Vagina (tissue), 2 donors: ENCODE data around the gene TBX1. TPM values are rescaled to one million over a fixed set of nuclear protein-coding genes. Genes with fewer than 3 reads are reported as not detected.
"Not testable (repeated sequence)": the region's sequence is repeated elsewhere in the genome, so short reads cannot be mapped to it uniquely, and the experiment has no call there.

ENCODE experiments used
- DNase-seq, 2 donors: peaks; one replicate each; pipeline ENCODE4 v3.0.0-alpha.2; 2017; ENCODE audit errors: extremely low spot score in 2 of 2
- H3K27ac ChIP-seq: fragments of 200-600 bp; sonication (generic); one replicate; pipeline ENCODE4 v1.5.1; 2019
- H3K27me3 ChIP-seq: fragments of 200-600 bp; sonication (generic); one replicate; pipeline ENCODE4 v1.5.1; 2019
- H3K36me3 ChIP-seq, 2 donors: fragments of 200-600 bp; sonication (generic); one replicate each; pipeline ENCODE4 v1.5.1; 2017 to 2019
- H3K4me1 ChIP-seq: fragments of 200-600 bp; sonication (generic); one replicate; pipeline ENCODE4 v1.5.1; 2019
- H3K4me3 ChIP-seq, 2 donors: fragments of 200-600 bp; sonication (generic); 1 replicate in 1 of 2; 2 replicates in 1 of 2; pipeline ENCODE4 v1.5.1; 2016 to 2019
- H3K9me3 ChIP-seq: fragments of 200-600 bp; sonication (generic); one replicate; pipeline ENCODE4 v1.5.1; 2019
- POLR2A ChIP-seq, 2 donors: fragments of 450-650 bp; IDR thresholded peaks; one replicate each; pipeline ENCODE4 v1.6.1; 2017; ENCODE audit warnings: antibody characterized with exemption in 2 of 2, mild to moderate bottlenecking in 2 of 2, moderate library complexity in 2 of 2
- POLR2AphosphoS5 ChIP-seq, 2 donors: sonication (generic); formaldehyde crosslinking; IDR thresholded peaks; one replicate each; pipeline ENCODE4 v1.9.0; 2017; ENCODE audit warnings: antibody characterized with exemption in 2 of 2, mild to moderate bottlenecking in 2 of 2, low read depth in 1 of 2; ENCODE audit not compliant: insufficient read depth in 1 of 2
- intact Hi-C: fragments of 100-400 bp; cut with DNase I; formaldehyde crosslinking; loops from one replicate; pipeline ENCODE4 v1.15.1; 2023
- total RNA-seq: library from RNA; depleted of rRNA; stranded (reverse); fragments of >200 nt; gene quantifications from one replicate; pipeline ENCODE4 v1.2.3, GENCODE V29; 2016
- TF ChIP-seq, protein P1 (sequence below), 3 experiments: fragments of 450-650 bp in 2 of 3; fragments of 200-600 bp in 1 of 3; sonication (generic) in 1 of 3; IDR thresholded peaks; one replicate each; pipeline ENCODE4 v1.5.1; 2017 to 2019; ENCODE audit warnings: antibody characterized with exemption in 3 of 3, mild to moderate bottlenecking in 2 of 3, moderate library complexity in 2 of 3

Gene TBX1
- total RNA-seq, 1 donor from 2014 or later: 7.1 TPM

DNA sequence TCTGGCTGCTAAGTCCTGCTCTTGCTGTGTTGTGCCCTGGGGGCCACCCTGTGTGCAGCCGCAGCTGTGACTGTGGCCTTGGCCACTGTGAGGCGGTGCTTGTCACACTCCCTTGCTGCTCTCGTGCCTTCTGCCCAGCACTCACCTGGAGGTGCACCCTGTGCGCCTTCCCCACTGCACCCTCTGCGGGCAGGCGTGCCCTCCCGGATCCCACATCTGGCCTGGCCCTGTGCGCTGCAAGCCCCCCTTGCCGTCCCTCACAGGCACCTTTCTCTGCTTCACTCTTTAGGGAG, 27.2 kb downstream of the TBX1 start:
- Histone ChIP-seq H3K4me3 (no peak overlapping the region), H3K4me1 (no peaks in the 10 kb centered on the region), H3K9me3 (no peaks in the 10 kb centered on the region), H3K36me3 (no peaks in the 10 kb centered on the region), H3K27ac (no peak overlapping the region), H3K27me3 (no peaks in the 10 kb centered on the region)
- intact Hi-C loops: no loop called here
- TF ChIP-seq POLR2AphosphoS5 (IDR thresholded peaks at IDR 0.05; ENCODE audit: insufficient read depth in 1 of 2, low read depth in 1 of 2): no peak
- TF ChIP-seq POLR2A (IDR thresholded peaks at IDR 0.05): no peak
- DNase-seq: no peak

- intact Hi-C loops: no loop called here
Measured at GRCh38 chr22:19788661-19789225, 28.2 kb downstream of the TBX1 start.

DNA sequence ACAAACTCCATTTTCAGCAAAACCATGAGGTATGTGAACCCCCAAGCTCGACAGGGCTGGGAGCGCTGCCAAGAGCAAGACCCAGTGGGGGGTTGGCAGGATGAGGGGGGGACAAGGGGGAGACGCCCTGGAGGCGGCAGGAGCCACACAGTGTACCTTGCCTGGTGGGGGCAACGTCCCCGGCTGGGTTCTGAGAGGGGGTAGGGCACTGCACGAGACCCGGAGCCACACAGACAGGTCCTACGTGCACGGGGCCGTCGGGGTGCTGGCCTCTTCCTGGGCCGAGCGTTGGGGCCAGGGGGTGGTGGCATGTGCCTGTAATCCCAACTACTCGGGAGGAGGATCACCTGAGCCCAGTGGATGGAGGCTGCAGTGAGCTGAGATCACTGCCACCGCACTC, 28.8 kb downstream of the TBX1 start:
- DNase-seq: no peak
- no peaks in the 10 kb centered on the region for H3K4me1 ChIP-seq
- H3K9me3 ChIP-seq: no peaks in the 10 kb centered on the region
- no peak overlapping the region for H3K27ac ChIP-seq
- no peaks in the 10 kb centered on the region for H3K27me3 ChIP-seq
- intact Hi-C loops: no loop called here
- H3K4me3 ChIP-seq: no peak overlapping the region
- TF ChIP-seq, protein P1, sequence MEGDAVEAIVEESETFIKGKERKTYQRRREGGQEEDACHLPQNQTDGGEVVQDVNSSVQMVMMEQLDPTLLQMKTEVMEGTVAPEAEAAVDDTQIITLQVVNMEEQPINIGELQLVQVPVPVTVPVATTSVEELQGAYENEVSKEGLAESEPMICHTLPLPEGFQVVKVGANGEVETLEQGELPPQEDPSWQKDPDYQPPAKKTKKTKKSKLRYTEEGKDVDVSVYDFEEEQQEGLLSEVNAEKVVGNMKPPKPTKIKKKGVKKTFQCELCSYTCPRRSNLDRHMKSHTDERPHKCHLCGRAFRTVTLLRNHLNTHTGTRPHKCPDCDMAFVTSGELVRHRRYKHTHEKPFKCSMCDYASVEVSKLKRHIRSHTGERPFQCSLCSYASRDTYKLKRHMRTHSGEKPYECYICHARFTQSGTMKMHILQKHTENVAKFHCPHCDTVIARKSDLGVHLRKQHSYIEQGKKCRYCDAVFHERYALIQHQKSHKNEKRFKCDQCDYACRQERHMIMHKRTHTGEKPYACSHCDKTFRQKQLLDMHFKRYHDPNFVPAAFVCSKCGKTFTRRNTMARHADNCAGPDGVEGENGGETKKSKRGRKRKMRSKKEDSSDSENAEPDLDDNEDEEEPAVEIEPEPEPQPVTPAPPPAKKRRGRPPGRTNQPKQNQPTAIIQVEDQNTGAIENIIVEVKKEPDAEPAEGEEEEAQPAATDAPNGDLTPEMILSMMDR (IDR thresholded peaks at IDR 0.05): no peak
- TF ChIP-seq POLR2AphosphoS5 (IDR thresholded peaks at IDR 0.05; ENCODE audit: insufficient read depth in 1 of 2, low read depth in 1 of 2) (no peak), POLR2A (IDR thresholded peaks at IDR 0.05) (no peak)
- H3K36me3 ChIP-seq: no peaks in the 10 kb centered on the region

More at GRCh38 chr22:19788661-19789225, 28.2 kb downstream of the TBX1 start:
- TF ChIP-seq, protein P1 (IDR thresholded peaks at IDR 0.05): no peak
- no peak for TF ChIP-seq POLR2A (IDR thresholded peaks at IDR 0.05)
- TF ChIP-seq POLR2AphosphoS5 (IDR thresholded peaks at IDR 0.05; ENCODE audit: insufficient read depth in 1 of 2, low read depth in 1 of 2): no peak
- Histone ChIP-seq H3K4me3 (no peak overlapping the region), H3K27ac (no peak overlapping the region), H3K36me3 (no peaks in the 10 kb centered on the region), H3K9me3 (no peaks in the 10 kb centered on the region), H3K4me1 (no peaks in the 10 kb centered on the region), H3K27me3 (no peaks in the 10 kb centered on the region)
- no peak for DNase-seq

- Histone ChIP-seq H3K9me3 (no peaks in the 10 kb centered on the region), H3K36me3 (no peaks in the 10 kb centered on the region), H3K4me3 (no peak overlapping the region), H3K4me1 (no peaks in the 10 kb centered on the region), H3K27ac (no peak overlapping the region), H3K27me3 (no peaks in the 10 kb centered on the region)
- no peak for DNase-seq
- no peak for TF ChIP-seq POLR2AphosphoS5 (IDR thresholded peaks at IDR 0.05; ENCODE audit: insufficient read depth in 1 of 2, low read depth in 1 of 2)
- intact Hi-C loops: no loop called here
Measured at GRCh38 chr22:19789828-19790227, 29.2 kb downstream of the TBX1 start.

GRCh38 chr22:19791243-19791642, 30.7 kb downstream of the TBX1 start:
- TF ChIP-seq POLR2A (IDR thresholded peaks at IDR 0.05) (no peak), POLR2AphosphoS5 (IDR thresholded peaks at IDR 0.05; ENCODE audit: insufficient read depth in 1 of 2, low read depth in 1 of 2) (no peak)
- TF ChIP-seq, protein P1 (IDR thresholded peaks at IDR 0.05): no peak
- Histone ChIP-seq H3K27ac (no peak overlapping the region), H3K9me3 (no peaks in the 10 kb centered on the region), H3K4me1 (peaks cover 12% of the 10 kb centered on the region), H3K36me3 (no peaks in the 10 kb centered on the region), H3K4me3 (no peak overlapping the region), H3K27me3 (no peaks in the 10 kb centered on the region)
- intact Hi-C loops: no loop called here
- DNase-seq: no peak

DNA sequence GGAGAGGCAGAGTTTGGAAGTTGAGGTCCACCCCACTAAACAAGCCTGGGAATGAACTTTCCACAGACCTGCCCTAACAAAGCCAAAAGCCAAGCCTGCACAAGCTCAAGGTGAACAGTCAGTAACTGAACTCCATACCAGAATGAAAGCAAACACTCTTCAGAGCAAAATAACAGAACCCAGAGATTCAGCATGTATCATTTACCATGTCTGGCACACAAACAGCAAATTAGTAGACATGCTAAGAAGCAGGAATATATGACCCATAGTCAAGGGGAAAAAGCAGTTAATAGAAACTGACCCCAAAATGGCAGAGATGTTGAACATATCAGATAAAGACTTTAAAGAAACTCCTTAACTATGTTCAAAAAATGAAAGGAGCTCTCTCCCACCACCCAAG, 31.3 kb downstream of the TBX1 start:
- no peaks in the 10 kb centered on the region for H3K9me3 ChIP-seq
- TF ChIP-seq, protein P1 (IDR thresholded peaks at IDR 0.05): no peak
- TF ChIP-seq POLR2AphosphoS5 (IDR thresholded peaks at IDR 0.05; ENCODE audit: insufficient read depth in 1 of 2, low read depth in 1 of 2): no peak
- no peak for TF ChIP-seq POLR2A (IDR thresholded peaks at IDR 0.05)
- H3K27ac ChIP-seq: no peak overlapping the region
- H3K36me3 ChIP-seq: no peaks in the 10 kb centered on the region
- H3K4me1 ChIP-seq: peaks cover 12% of the 10 kb centered on the region
- DNase-seq: no peak
- intact Hi-C loops: no loop called here
- no peak overlapping the region for H3K4me3 ChIP-seq
- no peaks in the 10 kb centered on the region for H3K27me3 ChIP-seq

DNA sequence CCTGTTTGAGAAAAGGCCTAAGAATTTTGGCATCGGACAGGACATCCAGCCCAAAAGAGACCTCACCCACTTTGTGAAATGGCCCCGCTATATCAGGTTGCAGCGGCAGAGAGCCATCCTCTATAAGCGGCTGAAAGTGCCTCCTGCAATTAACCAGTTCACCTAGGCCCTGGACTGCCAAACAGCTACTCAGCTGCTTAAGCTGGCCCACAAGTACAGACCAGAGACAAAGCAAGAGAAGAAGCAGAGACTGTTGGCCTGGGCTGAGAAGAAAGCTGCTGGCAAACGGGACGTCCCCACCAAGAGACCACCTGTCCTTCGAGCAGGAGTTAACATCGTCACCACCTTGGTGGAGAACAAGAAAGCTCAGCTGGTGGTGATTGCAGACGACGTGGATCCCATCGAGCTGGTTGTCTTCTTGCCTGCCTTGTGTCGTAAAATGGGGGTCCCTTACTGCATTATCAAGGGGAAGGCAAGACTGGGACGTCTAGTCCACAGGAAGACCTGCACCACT, 31.9 kb downstream of the TBX1 start:
- not testable (repeated sequence) for H3K27me3 ChIP-seq

More for the DNA sequence above, 31.9 kb downstream of the TBX1 start:
- H3K27ac ChIP-seq, DNase-seq, H3K9me3 ChIP-seq, H3K36me3 ChIP-seq, intact Hi-C loops, H3K4me3 ChIP-seq: not testable (repeated sequence)
- peaks cover 12% of the 10 kb centered on the region for H3K4me1 ChIP-seq
